Panc1 (cell line): Measurements from ENCODE around the gene CACFD1.

Source experiments
- TCF7L2 ChIP-seq: IDR thresholded peaks from 2 replicates; pipeline ENCODE4 v1.6.1; 2011; ENCODE audit warnings: mild to moderate bottlenecking, low read depth, low read length, inconsistent platforms
- TF ChIP-seq, protein P1 (sequence below): fragments of 450-650 bp; IDR thresholded peaks from 2 replicates; pipeline ENCODE4 v1.5.1; 2017; ENCODE audit warnings: mild to moderate bottlenecking

DNA sequence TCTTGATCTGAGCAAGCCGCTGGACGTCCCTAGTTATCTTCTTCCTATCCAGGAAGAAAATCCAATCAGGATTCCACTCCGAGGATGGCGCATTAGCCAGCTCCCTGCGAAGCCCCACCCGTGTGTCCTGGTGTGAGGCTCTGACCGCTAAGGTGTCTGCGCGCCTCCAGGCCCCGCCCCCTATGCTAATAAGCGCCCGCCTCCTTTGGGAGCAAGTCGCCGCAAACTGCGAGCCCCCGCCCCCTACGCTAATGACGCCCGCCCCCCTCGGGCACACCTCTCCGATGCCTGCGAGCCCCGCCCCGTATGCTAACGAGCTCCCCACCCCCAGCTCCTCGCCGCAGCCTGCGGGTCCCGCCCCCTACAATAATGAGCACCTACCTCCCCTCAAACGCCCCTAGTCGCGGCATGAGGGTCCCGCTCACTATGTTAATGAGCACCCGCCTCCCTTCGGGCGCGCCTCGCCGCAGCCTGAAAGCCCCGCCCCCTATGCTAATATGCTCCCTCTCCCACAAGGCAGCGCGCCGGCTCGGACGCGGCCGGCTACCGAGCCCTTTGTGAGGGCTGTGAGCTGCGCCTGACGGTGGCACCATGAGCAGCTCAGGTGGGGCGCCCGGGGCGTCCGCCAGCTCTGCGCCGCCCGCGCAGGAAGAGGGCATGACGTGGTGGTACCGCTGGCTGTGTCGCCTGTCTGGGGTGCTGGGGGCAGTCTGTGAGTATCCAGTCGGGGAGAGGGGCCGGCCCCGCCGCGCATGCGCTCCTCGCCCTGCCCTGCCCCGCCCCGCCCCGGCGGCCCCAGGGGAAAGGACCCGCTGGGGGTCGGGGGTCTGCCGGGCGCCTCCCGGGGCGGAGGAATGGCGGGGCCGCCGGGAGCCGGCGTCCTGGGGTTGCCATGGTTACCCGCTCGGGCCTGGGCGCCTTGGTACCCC is at the start of gene CACFD1:
- TF ChIP-seq, protein P1, sequence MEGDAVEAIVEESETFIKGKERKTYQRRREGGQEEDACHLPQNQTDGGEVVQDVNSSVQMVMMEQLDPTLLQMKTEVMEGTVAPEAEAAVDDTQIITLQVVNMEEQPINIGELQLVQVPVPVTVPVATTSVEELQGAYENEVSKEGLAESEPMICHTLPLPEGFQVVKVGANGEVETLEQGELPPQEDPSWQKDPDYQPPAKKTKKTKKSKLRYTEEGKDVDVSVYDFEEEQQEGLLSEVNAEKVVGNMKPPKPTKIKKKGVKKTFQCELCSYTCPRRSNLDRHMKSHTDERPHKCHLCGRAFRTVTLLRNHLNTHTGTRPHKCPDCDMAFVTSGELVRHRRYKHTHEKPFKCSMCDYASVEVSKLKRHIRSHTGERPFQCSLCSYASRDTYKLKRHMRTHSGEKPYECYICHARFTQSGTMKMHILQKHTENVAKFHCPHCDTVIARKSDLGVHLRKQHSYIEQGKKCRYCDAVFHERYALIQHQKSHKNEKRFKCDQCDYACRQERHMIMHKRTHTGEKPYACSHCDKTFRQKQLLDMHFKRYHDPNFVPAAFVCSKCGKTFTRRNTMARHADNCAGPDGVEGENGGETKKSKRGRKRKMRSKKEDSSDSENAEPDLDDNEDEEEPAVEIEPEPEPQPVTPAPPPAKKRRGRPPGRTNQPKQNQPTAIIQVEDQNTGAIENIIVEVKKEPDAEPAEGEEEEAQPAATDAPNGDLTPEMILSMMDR = no peak
- TF ChIP-seq TCF7L2 = no peak
